Stimulated activated CD8-positive, alpha-beta memory T cell treated with anti-CD3 and anti-CD28 coated beads, Interleukin-15, amount 100 ng/mL, for 4 hours (primary cell): ENCODE results near the gene ATP5ME.
"Not testable (repeated sequence)": the region's sequence is repeated elsewhere in the genome, so short reads cannot be mapped to it uniquely, and the experiment has no call there.

Experiments
- DNase-seq, 2 donors: peaks; one replicate each; pipeline ENCODE4 v3.0.0-alpha.2; 2020; ENCODE audit warnings: low read depth in 2 of 2

ATP5ME gene

GRCh38 chr4:674172-675035, at the start of gene ATP5ME, which contains the start of gene MYL5:
TSS of gene ATP5ME (minus strand) at chr4:674276. CDS start at chr4:674247, 29 bp downstream.
TSS of gene MYL5 (plus strand) at chr4:674542. CDS start at chr4:678027, 3,485 bp downstream.
- DNase-seq: peak; percentile 95 to 98

GRCh38 chr4:722851-723360, 48.8 kb upstream of the ATP5ME start:
- DNase-seq: no peak

- no peak for DNase-seq
These were observed 48.2 kb upstream of the ATP5ME start for GRCh38 chr4:722169-722725.

- DNase-seq: no peak
These were observed 47.4 kb upstream of the ATP5ME start for GRCh38 chr4:721261-722168.

GRCh38 chr4:720111-720860, 46.2 kb upstream of the ATP5ME start:
- DNase-seq: no peak

GRCh38 chr4:718460-718859, 44.4 kb upstream of the ATP5ME start:
- DNase-seq: no peak

- DNase-seq: no peak
These were observed 43.7 kb upstream of the ATP5ME start for GRCh38 chr4:717601-718320.

GRCh38 chr4:714087-714486, 40.0 kb upstream of the ATP5ME start:
- DNase-seq: no peak

GRCh38 chr4:712916-713632, 39.0 kb upstream of the ATP5ME start:
- DNase-seq: no peak

- no peak for DNase-seq
These were observed 38.0 kb upstream of the ATP5ME start for GRCh38 chr4:712093-712492.

- DNase-seq: no peak
These were observed 36.8 kb upstream of the ATP5ME start for GRCh38 chr4:710916-711315.

GRCh38 chr4:710116-710515, 36.0 kb upstream of the ATP5ME start:
- no peak for DNase-seq

GRCh38 chr4:709348-709747, 35.3 kb upstream of the ATP5ME start:
- DNase-seq: no peak

- no peak for DNase-seq
These were observed 34.5 kb upstream of the ATP5ME start for GRCh38 chr4:708631-708933.

- no peak for DNase-seq
These were observed 34.0 kb upstream of the ATP5ME start for GRCh38 chr4:707929-708630.

- DNase-seq: no peak
These were observed 32.9 kb upstream of the ATP5ME start for GRCh38 chr4:706834-707598.

- DNase-seq: not testable (repeated sequence)
These were observed 32.1 kb upstream of the ATP5ME start for GRCh38 chr4:706083-706633.
